NCI-H1092 treated with DMSO at 0.1 percent for 48 hours (cell line): ENCODE data around the gene CDH26.

Experiments used
- DNase-seq: peaks from one replicate; lab custom pipeline; 2025; lab: John Stamatoyannopoulos, UW

The CDH26 gene

DNA sequence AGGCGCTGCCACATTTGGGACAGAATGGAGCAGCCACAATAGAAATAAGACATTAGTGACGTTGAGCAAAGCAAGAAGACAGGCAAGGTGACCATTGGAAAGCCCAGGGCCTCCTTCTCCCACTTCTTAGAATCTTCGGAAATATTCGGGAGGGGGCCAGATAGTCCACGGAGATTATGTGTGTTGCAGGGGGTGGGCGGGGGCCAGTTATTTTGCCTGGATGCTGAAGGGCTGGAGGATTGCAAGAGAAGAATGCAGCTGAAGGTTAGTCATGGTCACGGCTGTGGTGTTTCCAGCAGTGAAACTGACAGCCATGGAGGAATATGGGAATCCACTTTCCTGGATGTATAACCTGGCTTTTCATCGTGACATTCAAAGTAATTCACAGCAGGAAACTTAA lies 88.6 kb downstream of the CDH26 start:
- no peak for DNase-seq

DNA sequence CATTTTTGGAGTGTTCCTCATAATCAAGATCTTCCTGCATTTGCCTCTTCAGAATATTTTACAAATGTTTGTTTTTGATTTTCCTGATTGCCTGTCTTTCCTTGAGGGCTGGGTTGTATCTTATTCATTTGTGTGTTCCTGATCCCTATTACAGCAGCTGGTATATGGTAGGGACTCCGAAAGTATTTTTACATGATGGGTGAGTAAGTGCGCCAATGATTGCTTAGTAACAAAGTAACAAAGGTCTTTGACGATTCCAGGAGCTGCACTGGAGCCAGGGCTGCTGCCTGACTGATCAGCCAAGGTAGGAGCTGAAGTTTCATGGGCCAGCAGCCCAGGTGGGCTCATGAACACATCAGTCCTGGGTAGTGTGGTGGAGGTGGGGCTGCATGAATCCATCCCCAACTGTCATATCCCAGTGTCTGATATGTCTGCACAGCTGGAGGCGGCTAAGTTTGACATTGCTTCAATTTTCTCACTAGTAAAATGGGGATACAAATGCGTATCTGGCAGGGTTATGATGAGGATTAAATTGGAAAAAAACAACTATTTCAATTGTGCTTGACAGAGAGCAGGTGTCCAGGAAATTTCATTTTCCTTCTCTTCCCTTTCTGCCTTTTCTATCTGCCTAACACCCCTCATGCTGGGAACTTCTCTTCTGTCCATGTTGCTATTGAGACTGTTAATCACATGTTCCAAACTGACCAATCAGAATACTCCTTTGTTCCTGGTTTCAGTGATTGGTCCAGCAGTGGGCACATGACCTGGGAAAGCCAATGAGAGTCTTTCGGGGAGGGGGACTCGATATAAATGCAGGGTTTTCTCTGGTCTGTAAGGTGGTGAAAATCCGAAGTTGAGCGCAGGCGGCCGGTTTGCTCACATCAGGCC lies 90.7 kb downstream of the CDH26 start:
- no peak for DNase-seq

DNA sequence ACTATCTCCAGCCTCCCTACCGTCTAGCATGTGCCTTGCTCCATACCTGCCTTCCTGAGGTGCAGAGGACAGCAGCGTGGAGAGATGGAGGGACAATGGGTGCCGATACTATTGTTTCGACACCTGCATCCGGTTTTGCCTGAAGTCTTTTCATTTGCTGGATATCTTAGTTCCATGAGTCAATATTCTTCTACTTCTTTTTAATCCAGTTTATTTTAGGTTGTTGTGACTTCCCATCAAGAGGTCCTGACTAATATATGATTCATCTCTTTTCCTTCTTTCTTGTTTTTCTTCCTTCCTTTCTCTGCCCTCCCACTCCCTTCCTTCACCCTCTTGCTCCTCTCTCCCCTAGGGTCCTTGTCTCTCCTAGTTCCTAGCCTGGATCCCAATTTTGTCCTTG lies 91.4 kb downstream of the CDH26 start:
- no peak for DNase-seq

DNA sequence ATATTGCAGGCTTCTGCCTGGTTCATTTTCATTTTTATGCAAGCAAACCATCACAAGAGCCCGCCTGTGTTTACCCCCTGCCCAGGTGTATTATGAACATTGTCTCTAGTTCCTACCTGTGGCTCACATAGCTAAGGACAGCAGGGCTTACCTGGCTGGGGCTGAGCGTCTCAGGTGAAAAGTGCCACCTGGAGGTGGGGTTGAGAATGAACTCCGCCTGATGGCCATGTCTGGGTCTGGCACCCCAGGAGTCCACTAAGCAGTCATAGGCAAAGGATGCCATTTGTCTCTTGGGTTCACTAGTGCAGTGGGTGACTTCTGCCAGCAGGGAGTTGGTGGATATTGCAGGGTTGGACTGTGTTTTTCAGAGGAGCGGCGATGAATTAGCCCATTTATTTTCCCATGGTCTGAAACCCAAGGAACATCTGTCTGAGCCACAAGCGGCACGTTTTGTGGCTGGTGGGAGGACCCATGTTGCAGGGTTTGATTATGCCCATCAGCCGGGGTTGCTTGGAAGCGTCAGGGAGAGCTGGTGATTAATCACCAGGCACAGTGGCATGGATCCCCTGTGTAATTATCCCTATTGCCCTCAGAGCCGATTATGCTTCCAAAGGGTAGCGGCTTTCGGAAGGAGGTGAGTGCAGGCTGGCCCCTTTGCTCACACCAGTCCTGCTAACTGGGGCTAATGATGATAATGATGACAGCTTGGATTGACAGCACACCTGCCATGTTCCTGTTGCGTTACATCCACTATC lies 92.1 kb downstream of the CDH26 start:
- no peak for DNase-seq

DNA sequence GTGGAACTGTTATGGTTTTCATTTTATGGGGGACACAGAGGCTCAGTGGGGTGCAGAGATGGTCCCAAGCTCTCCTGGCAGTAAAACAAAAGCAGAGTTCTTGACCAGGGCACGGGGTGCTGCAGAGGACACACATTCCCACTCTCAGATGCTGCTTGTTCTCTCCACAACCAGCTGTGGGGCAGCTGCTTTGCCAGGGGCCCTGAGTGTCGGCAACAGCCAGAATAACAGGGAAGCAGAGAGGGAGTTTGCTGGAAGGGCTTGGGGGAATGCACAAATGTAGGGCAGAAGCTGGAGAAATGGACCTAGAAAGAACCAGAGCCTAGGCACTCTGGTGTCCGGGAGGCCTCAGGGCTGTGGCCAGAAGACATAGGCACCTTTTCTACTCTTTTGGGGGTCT lies 93.7 kb downstream of the CDH26 start:
- no peak for DNase-seq

DNA sequence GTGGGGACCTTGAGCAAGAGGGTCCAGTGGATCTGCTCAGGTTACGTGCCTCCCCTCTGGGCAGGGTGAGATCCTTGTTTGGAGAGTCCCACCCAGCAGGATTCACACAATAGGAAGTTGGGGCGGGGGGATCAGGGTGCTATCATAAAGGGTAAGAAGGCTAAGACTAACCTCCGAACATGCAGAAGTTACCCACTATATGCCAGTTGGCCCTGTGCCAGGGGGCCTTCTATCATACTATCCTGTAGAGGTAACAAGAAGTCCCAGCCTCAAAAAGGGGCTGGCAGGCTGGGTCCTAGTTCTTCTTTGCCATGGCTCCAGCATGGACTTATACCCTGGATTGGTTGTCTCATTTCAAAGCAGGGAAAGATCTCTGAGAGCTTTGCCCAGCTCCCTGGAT lies 94.1 kb downstream of the CDH26 start:
- no peak for DNase-seq

DNA sequence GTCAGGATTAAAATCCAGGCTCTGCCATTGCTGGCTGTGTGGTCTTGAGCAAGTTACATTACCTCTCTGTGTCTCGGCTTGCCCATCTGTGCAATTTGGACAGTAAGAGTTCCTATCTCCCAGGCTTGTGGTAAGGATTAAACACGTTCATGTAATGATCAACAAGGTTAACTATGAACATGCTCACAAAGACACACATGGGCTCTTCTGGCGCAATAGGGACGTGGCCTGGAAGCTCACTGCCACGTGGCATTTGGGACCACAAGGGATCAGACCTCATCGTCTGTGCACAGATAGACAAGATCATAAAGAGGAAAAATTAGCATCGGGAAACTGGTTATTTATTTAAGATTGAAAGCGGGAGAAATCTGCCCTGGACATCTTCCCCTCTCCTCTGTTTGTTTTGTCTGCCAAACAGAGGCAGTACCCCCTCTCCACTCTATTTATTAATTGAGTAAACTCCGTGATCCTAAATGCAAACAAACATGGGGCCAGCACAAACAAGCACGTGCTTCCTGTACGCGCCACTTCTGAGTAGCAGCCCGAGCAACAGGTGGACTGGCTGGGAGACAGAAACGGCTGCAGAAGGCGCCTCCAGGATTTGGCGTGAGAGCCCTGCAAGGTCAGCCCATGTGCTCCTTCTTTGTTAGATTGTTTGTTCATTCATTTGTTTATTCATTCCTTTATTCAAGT lies 95.0 kb downstream of the CDH26 start:
- DNase-seq, result peak; percentile 84

DNA sequence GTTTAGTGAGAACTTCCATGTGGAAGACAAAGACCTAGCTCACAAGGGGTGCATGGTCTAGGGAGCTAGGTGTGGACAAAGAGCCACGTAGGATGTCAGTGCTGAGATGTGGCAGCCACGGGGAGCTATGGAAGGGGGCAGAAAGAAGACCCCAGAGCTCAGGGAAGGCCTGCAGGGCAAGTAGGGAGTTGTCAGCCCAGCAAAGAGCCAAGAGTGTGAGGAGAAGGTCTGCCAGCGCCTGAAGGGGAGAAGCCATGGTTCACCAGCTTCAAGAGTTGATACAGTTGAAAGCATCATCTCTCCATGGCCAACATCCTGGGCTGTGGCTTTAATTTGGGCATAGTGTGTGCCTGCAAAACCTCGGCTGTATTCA lies 95.6 kb downstream of the CDH26 start:
- DNase-seq, result no peak

DNA sequence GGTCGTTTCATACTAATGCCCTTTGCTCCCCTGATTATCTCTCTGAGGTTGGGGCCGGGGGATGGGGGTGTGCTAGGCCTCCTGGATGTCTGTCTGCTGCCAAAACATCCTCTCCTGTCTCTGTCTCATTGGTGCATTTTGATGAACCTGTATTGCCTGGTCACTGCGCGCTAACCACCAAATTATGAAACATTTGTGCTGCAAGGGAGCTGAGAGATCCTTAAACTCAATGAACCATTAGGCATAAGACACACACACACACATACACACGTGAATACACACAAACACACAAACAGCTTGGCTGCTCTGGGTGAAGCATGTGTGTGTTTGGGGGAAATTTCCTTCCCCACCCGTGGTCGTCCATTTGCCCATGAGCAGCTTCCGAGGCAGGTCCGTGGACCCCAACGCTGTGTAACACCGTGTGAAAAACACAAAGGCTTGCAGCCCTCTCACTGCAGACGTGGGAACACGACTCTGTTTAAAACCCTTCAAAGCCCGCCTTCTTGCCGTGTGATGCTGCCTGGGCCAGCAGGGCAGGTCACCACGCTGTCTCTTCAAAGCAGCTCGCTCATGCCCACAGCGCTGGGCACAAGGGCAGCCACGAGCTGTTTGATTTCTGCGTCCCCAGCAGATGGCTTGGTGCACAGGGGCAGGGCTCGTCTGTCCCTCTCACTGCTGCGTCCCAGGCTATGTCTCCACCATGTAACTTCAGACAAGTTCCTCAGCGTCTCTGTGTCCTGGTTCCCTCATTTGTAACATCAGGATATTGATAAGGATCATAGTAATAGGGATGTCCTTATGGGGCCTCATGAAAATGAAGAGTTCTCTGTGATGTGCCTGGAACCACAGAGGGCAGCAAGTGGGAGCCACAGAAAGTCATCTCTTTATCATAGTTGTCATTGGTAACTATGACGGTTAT lies 96.8 kb downstream of the CDH26 start:
- DNase-seq, result no peak

DNA sequence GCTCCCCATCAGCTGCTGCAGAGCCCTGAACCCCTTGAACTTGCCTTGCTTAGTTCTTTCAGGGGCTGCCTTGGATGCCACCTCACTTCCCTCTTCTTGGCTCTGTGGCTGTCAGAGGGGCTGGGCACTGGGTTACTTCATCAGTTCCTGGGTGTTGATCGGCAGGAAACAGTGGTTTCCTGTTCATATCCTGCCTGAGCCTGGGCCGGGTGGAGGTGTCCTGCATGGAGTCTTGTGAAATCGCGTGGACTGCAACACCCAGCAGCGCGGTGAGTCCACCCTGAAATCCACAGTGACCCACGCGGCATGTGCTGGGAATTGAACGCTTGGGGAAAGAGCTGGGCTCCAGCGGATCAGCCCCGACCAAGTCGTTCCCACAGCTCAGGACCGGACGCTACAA lies 97.5 kb downstream of the CDH26 start:
- DNase-seq, result no peak

DNA sequence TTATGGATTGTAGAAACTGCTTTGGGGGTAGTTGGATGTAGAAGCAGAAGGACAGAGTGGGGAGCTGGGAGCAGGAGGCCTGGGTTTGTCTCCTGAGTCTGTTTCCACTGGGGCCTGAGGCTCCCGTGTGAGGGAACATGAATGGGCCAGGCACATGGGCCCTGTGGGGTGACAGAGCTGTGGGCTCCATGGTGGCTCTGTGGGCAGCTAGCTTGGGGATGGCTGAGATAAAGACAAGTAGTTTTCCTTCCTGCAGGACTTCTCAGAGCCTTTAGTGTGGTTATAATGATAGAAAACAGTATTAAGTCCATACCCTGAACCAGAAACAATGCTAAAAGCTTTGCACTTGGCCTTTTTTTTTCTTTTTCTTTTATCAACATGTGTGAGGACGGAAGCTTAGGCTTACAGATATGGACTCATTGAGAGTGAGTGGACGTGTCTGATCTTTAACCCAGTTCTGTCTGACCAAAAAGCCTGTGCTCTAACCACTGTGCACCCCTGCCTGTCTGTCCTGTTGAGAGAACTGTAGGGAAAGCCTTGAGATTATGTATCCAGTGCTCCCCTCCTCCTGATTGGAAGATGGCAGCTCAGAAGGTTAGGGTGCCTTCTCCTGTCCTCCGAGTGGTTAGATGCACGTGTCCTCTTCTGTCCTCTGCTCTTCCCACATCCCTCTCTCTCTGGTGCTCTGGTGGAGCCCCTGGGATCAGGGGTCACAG lies 98.3 kb downstream of the CDH26 start:
- no peak for DNase-seq

DNA sequence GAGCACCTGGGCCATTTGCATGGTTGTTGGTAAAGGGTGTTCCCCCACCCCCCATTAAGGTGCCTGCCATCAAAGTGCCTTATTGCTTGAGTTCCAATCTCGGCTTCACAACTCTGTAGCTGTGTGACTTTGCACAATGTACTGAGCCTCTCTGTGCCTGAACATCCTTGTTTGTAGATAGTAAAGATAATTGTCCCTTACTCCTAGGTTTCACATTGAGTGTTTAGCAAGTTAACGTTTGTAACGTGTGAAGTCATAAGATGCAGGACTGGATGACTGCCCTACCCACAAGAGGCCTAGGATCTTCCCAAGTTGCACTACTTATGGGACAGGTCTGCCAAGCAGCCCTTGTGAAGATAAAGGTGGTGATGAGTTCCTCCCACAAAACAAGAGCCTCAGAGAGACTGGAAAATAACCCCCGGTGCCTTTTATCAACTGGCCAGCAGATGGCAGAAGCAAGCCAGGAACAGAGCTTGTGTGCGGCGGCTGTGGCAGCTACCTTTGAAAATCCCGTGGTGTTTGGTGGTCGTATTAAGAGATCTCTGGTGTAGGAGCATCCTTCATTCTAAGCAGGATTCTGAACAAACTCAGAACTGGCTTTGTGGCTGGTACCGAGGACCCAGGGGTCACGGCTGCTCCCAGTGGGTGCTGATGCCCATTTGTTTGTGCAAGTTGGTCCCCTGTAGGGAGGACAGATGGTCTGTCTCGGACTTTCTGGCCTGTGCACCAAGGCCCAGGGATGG lies 99.1 kb downstream of the CDH26 start:
- peak; percentile 90 for DNase-seq

DNA sequence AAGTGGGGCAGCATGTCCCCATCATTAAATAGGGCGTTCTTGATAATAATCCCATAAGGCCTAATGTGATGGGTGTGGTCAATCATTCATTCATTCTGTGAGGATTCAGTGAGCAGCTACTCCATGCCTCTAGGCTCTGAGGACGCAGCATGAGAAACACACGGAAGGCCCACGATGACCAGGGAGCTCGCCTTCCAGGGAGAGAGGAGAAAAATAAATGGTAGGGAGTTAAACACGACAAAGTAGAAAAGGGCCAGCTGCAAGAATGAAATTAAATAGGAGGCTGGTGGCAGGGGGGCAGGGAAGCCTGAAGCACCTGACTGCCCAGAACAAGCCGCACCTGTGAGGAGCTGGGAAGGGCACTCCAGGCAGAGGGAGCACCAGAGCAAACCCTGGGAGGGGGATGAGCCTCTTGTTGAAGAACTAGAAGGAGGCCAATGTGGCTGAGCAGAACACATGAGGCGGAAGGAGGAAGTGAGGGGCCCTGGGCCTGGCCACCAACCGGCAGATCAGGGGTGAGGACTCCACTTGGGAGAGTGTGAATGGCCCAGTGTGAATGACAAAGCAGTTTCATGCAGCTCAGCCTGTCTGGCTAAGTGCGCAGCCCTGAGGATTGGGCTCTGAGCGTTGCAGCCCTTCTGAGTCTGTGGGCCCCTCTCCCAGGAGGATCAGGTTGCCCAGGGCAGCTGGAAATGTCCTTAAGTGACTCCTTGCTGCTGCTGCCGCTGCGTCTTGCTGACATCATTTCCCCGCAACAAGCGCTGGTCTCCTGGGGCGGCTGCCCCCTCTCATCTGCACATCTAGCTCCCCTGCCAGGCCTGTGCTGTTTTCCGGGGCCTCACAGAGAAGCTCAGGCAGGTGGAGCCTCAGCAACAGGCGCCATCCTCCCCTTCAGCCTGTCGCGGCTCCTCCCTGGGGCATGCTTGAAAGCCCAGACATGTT lies 99.9 kb downstream of the CDH26 start:
- DNase-seq, result peak; percentile 85

DNA sequence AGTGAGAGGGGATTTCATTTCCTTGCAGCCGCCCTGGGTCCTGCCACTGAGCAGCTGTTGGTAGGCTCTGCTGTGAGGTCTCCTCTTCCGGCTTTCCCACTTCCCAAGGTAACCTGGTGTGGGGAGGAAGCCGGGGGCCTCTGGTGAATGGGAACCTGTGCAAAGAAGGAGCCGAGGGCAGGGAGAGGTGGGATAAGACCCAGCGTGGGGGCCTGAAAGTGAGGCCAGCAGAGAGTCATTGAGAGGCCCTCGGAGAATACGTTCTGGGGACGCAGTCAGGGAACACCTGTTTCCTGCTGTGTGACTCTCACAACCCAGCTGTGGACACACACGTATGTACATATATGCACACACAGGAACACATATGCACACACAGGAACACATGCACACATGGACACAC lies 100.7 kb downstream of the CDH26 start:
- peak; percentile 63 for DNase-seq

DNA sequence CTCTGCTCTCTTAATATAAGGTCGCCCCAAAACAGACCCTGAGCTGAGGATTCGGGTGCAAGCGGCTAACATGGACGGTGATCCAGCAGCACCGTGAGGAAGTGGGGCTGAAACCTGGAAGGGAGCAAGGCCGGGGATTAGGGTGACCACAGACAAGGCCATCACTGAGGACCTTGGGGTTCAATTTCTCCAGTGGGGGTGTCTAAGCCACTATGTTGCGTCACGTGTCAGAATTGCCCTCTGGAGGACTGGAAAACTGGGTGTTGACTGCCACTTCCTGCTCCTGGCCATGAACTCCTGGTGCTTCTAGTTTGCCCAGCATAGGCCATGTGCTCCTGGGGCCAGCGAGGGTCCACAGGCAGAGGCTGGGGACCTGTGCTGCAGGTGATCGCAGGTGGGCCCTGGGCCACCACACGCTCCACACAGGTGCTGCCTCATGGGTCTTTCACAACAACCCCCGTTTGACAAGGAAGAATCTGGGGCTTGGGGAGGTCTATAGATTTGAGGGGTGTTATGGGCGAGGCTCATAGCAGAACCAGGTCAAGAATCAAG lies 101.9 kb downstream of the CDH26 start:
- DNase-seq, result no peak

DNA sequence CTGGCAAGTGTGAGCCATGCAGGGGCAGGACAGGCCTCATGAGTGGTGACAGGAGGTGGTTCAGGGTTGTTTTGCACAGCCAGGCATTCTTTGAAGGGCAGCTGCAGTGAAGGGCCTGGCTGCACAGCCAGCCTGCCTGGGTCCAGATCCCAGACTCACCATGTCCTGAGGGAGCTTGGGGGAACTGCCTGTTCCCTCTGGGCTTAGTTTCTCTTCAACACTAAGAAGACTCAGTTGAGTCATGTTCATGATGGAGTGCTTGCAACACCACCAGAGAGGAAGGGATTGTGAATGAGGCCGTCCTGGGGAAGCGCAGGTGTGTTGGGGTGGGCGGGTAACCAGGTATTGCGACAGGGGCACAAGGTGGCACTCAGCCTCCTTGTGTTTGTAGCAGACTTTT lies 102.4 kb downstream of the CDH26 start:
- no peak for DNase-seq

DNA sequence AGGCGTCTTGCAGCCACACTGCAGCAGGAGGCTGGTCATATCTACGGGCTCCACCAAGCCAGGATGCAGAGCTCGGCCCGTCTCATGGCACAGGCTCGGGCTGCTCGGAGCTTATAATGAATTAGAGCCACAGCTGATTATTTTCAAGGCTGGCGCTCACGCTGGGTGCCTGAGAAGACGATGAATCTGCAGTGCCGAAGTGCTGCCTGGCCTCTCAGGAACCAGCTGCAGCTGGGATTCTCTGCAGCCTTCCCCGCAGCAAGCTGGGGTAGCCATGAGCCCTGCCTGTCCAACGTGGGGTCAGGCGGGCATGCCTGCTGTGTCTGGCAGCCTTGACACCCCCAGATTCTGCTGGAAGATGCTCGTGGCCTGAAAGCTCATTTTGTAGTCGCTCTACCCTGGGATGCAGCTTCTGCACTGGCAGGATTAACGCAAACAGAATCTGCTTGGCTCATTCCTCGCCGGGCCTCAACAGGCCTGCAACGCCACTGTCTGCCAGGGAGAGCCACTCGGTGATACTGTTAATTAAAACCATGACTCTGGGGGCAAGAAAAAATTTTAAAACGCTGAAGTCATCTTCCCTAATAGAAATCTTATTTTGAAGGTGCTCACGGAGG lies 104.3 kb downstream of the CDH26 start:
- no peak for DNase-seq

DNA sequence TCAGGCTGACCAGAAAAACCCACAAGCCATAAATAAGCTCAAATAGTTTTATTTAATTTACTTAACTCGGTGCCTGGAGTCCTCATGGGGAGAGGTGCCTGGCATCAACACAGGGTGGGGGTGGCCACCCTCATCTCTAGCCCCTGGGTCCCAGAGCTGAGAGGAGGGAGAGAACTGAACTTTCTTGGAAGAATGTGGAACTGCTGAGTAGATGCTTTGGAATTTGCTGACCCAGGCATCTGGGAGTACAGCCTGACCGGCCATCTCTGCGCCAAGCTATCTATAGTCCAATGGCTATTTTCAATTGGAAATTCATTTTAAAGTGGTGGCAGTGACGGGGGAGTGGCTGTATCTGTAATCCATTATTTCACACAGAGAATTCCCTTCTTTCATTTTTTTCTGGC lies 104.8 kb downstream of the CDH26 start:
- no peak for DNase-seq
